MV-4-11 (cell line): Measurements from ENCODE around the gene KLHL14.
A peak's percentile ranks its signal among the peaks of the same experiment; 100 is the strongest.

Experiments
- DNase-seq: peaks from one replicate; lab custom pipeline; 2025; lab: John Stamatoyannopoulos, UW

The KLHL14 gene

GRCh38 chr18:32770054-32770665 is 2.7 kb downstream of the KLHL14 start:
- DNase-seq: no peak

- DNase-seq: no peak
Observed at GRCh38 chr18:32769586-32770053, 3.2 kb downstream of the KLHL14 start.

GRCh38 chr18:32769071-32769585 is 3.7 kb downstream of the KLHL14 start:
- DNase-seq: no peak

- DNase-seq: no peak
Observed at GRCh38 chr18:32767400-32767799, 5.4 kb downstream of the KLHL14 start.

GRCh38 chr18:32764611-32765244 is 8.1 kb downstream of the KLHL14 start:
- DNase-seq: no peak

GRCh38 chr18:32763293-32763692 is 9.5 kb downstream of the KLHL14 start:
- DNase-seq: no peak

- peak; percentile 25 for DNase-seq
Observed at GRCh38 chr18:32761231-32761630, 11.6 kb downstream of the KLHL14 start.

GRCh38 chr18:32760391-32760790 is 12.4 kb downstream of the KLHL14 start:
- DNase-seq: peak; percentile 62

- no peak for DNase-seq
Observed at GRCh38 chr18:32759611-32760167, 13.1 kb downstream of the KLHL14 start.

GRCh38 chr18:32754508-32755263 is 18.1 kb downstream of the KLHL14 start:
- no peak for DNase-seq

GRCh38 chr18:32753656-32754260 is 19.1 kb downstream of the KLHL14 start:
- DNase-seq: no peak

GRCh38 chr18:32750328-32750727 is 22.5 kb downstream of the KLHL14 start:
- DNase-seq: no peak

- no peak for DNase-seq
Observed at GRCh38 chr18:32749809-32750208, 23.0 kb downstream of the KLHL14 start.

- DNase-seq: no peak
Observed at GRCh38 chr18:32742579-32742978, 30.2 kb downstream of the KLHL14 start.

GRCh38 chr18:32735781-32736180 is 37.0 kb downstream of the KLHL14 start:
- no peak for DNase-seq

GRCh38 chr18:32734442-32734841 is 38.4 kb downstream of the KLHL14 start:
- no peak for DNase-seq

GRCh38 chr18:32732165-32732564 is 40.7 kb downstream of the KLHL14 start:
- no peak for DNase-seq

- DNase-seq: peak; percentile 2
Observed at GRCh38 chr18:32730620-32731091, 42.2 kb downstream of the KLHL14 start.

GRCh38 chr18:32730068-32730467 is 42.8 kb downstream of the KLHL14 start:
- no peak for DNase-seq

GRCh38 chr18:32724071-32724749 is 48.6 kb downstream of the KLHL14 start:
- DNase-seq: no peak

GRCh38 chr18:32722279-32722678 is 50.5 kb downstream of the KLHL14 start:
- no peak for DNase-seq
